Right ventricle myocardium superior (tissue), 1 donor: Measurements from ENCODE around the gene TMEM170A. TPM values are rescaled to one million over a fixed set of nuclear protein-coding genes. Genes with fewer than 3 reads are reported as not detected.
A peak's percentile ranks its signal among the peaks of the same experiment; 100 is the strongest.
"Not testable (repeated sequence)": the region's sequence is repeated elsewhere in the genome, so short reads cannot be mapped to it uniquely, and the experiment has no call there.

Experiments used
- ATAC-seq: fragments of 200-7000 bp; cut with Tn5 transposase; one replicate; pipeline ENCODE4 v1.9.1; 2020; ENCODE audit warnings: mild to moderate bottlenecking; ENCODE audit not compliant: poor library complexity
- DNase-seq: peaks from one replicate; pipeline ENCODE4 v3.0.0-alpha.2; 2020
- intact Hi-C: fragments of 100-400 bp; cut with DNase I; formaldehyde crosslinking; loops from one replicate; pipeline ENCODE4 v1.11.2; 2022
- long read RNA-seq: library from polyadenylated mRNA; unstranded; transcript quantifications from one replicate; pipeline ENCODE4 v2.0.0, GENCODE V29; 2021
- total RNA-seq: library from RNA; stranded (reverse); fragmentation: NEBNext Ultra II Directional; extraction: Animal tissue kit (Norgen Biotek cat#: 25700); gene quantifications from one replicate; pipeline ENCODE4 v1.2.1, GENCODE V29; 2021
- donor health status: DM: no; HTN: yes; CAD: no; lungs with severe emphysema.

Gene TMEM170A, protein sequence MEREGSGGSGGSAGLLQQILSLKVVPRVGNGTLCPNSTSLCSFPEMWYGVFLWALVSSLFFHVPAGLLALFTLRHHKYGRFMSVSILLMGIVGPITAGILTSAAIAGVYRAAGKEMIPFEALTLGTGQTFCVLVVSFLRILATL
- total RNA-seq, result 9.5 TPM
- long read RNA-seq, full-length matches to known transcripts, result 5 of 12 reads
- long read RNA-seq, partial matches to known transcripts, result 1 of 12 reads
- long read RNA-seq, other reads (novel, unspliced or antisense), result 6 of 12 reads

GRCh38 chr16:75464122-75464918 lies at the start of gene TMEM170A:
Gene TMEM170A (minus strand): TSS chr16:75464689. CDS start chr16:75464600, 89 bp downstream.
- ATAC-seq (peak; percentile 99), DNase-seq (peak; percentile 100)

GRCh38 chr16:75506574-75506973 lies 42.1 kb upstream of the TMEM170A start:
- intact Hi-C loops, result no loop called here
- DNase-seq, result no peak

More at GRCh38 chr16:75464122-75464918, at the start of gene TMEM170A:
- intact Hi-C loops, result no loop called here

DNA sequence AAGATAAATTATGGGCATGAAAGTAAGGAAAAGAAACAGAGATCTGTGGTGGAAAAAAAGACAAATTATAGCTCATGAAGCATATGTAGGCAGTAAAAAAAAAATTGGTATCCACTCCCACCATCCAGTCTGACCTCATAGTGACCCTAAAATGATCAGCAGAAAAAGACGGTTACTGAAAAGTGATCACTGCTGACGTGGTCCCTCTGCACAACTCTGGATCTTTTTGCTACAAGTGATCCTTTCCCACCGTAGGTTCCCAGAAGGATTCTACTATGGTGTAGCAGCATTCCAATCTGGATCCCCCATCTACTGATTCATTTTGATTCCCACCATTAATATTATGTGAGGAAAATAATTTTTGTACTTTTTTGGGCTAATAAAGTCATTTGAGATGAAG lies 41.6 kb upstream of the TMEM170A start:
- intact Hi-C loops, result no loop called here
- DNase-seq, result no peak
- ATAC-seq, result no peak

More at GRCh38 chr16:75506574-75506973, 42.1 kb upstream of the TMEM170A start:
- ATAC-seq, result peak; percentile 76

GRCh38 chr16:75503801-75504200 lies 39.3 kb upstream of the TMEM170A start:
- intact Hi-C loops, result no loop called here
- no peak for DNase-seq
- ATAC-seq, result no peak

- no peak for DNase-seq
- ATAC-seq, result no peak
- intact Hi-C loops, result no loop called here
Measured at GRCh38 chr16:75502916-75503605, 38.6 kb upstream of the TMEM170A start.

DNA sequence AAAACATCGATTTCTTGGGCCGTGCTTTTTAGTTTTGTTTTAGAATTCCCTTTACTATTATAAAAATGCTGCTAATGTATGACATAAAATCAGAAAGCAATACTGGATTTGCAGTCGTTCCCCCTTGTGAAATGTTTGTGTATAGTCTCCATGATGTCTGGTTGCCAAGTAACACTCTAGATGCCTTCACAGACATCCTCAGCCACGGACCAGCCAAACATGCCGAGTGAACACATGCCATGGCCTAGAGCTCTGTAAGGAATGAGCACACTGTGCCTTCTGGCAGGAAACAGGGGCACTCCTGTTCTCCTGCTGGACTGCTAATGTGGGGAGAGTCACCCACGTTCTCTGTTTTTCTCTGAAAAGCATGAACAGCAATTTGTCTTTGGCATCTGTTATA lies 37.3 kb upstream of the TMEM170A start:
- DNase-seq, result peak; percentile 68
- intact Hi-C loops, result not testable (repeated sequence)

DNA sequence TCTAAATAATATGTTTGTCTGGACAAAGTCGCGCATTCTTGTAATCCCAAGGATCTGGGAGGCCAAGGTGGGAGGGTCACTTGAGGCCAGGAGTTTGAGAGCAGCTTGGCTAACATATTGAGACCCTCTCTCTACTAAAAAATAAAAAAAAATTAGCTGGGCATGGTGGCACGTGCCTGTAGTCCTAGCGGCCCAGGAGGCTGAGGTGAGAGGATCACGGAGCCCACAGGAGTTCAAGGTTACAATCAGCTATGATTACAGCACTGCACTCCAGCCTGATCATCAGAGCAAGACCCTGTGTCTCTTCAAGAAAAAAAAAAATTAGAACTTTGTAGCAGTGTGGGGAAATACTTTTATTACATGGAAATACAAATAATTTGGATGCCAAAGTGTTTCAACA lies 36.9 kb upstream of the TMEM170A start:
- intact Hi-C loops, result no loop called here
- no peak for DNase-seq

More for the DNA sequence above, 37.3 kb upstream of the TMEM170A start:
- peak; percentile 75 for ATAC-seq

GRCh38 chr16:75498605-75499322 lies 34.3 kb upstream of the TMEM170A start:
- DNase-seq (peak; percentile 80), ATAC-seq (peak; percentile 83)
- intact Hi-C loops, result not testable (repeated sequence)

More for the DNA sequence above, 36.9 kb upstream of the TMEM170A start:
- ATAC-seq, result no peak

DNA sequence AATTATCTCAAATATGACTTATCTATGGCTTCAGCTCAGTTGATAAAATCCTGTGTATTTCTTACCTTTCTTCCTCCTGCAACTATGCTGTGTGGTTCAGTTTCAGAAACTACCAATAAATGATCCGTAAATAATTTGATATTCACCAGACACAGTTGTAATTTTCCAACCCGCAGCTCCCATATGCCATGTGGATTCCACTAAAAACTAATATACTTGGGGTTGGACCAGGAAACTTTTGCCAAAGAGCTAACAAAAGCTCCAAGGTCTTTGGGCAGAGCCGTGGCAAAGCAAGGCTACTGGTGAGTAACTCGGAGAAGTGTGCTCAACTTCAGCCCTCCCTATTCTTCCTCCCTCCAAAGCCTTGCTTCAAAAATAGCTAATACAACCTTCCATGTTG lies 33.1 kb upstream of the TMEM170A start:
- ATAC-seq, result no peak
- intact Hi-C loops, result no loop called here
- DNase-seq, result no peak

DNA sequence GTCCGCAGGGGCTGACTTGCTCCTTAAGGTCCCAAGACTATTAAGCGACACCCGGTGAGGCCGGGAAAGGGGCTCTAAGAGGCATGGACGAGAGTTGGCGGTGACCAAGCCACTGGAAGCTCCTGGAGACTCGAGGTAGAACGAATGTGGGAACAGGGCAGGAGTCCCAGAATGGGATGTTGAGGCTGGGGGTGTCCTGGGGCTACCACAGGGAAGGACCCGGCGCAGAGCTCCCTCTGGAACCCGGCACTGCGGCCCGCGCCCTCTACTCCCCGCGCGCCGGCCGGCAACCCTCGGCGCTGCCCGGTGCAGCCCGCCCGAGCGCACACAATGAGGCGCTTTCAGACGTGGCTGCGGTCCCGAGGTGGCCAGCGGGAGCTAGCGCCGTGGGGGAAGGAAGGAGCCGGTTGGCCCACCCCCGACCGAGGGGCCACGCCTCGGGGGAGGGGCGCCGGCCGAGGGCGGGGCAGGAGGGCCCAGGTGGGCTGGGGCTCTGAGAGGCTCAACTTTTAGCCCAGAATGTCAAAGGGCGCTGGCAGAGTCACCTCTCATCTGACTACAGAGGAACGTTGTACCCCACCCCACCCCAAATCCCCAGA lies 30.7 kb upstream of the TMEM170A start, which contains the start of gene CHST6:
TSS of gene CHST6 (minus strand) at position 366 of the 599 bp plus-strand sequence. CDS start 15,613 bp downstream, outside the sequence.
- intact Hi-C loops, result no loop called here
- ATAC-seq, result peak; percentile 53
- peak; percentile 62 for DNase-seq

DNA sequence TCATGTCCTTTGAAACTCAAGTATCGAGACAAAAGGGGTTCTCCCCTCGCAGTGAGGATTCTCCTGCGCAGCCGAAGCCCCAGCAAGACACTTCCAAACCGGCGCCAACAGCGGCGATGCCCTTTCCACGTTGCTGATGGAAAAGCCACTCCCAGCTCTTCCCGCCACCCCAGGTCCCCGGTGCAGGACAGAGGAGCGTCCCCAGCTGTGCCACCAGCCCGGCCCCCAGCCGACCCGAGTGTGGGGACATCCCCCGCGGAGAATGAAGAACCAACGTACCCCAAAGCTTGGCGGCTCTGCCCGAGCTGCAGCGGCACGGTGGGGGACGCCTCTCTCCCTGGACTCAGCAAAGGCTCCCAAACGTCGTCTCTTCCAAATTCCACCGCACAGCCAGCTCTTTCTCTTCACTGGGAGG lies 30.2 kb upstream of the TMEM170A start:
- intact Hi-C loops, result no loop called here
- DNase-seq (no peak), ATAC-seq (no peak)

DNA sequence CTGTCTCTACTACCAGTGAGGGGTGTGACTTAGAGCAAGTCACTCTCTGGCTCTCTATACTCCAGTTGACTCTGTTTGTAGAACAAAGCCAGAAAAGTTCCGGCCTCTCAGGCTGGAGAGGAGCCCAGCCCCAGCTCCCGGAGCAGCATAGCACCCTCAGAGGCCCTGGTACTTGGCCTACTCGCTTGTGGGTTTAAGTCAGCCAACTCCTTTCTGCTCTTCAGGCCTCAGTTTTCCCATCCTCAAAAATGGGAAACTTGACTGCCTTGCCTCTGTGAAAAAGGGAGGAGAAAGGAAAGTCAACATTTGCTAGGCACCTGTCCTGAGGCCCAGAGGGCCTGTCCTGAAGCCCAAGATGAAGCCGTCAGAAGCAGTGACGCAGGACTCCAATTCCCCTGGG lies 29.7 kb upstream of the TMEM170A start:
- DNase-seq (no peak), ATAC-seq (no peak)

GRCh38 chr16:75491876-75492275 lies 27.4 kb upstream of the TMEM170A start:
- no peak for DNase-seq
- no peak for ATAC-seq

More for the DNA sequence above, 29.7 kb upstream of the TMEM170A start:
- intact Hi-C loops, result no loop called here

GRCh38 chr16:75488322-75488721 lies 23.8 kb upstream of the TMEM170A start:
- DNase-seq, result no peak
- intact Hi-C loops, result no loop called here
- ATAC-seq, result no peak

More at GRCh38 chr16:75491876-75492275, 27.4 kb upstream of the TMEM170A start:
- intact Hi-C loops, result no loop called here

- ATAC-seq, result no peak
- intact Hi-C loops, result no loop called here
- DNase-seq, result no peak
Measured at GRCh38 chr16:75486676-75487313, 22.3 kb upstream of the TMEM170A start.

GRCh38 chr16:75486014-75486675 lies 21.7 kb upstream of the TMEM170A start:
- ATAC-seq, result no peak
- intact Hi-C loops, result no loop called here
- DNase-seq, result no peak
